H9 (cell line): Measurements from ENCODE around the gene ARHGAP8. TPM values are rescaled to one million over a fixed set of nuclear protein-coding genes. Genes with fewer than 3 reads are reported as not detected.

Source experiments
- DNase-seq: peaks from one replicate; pipeline ENCODE4 v3.0.0-alpha.2; 2017
- H2AFZ ChIP-seq: one replicate; pipeline ENCODE4 v1.6.1; 2013; ENCODE audit warnings: mild to moderate bottlenecking, low read length, control low read depth, moderate library complexity
- H2AK5ac ChIP-seq: 2 replicates; pipeline ENCODE4 v1.6.1; 2013; ENCODE audit warnings: low read length, control low read depth, mixed read lengths; ENCODE audit not compliant: insufficient read length
- H2BK120ac ChIP-seq: one replicate; pipeline ENCODE4 v1.6.1; 2013; ENCODE audit warnings: low read depth, mild to moderate bottlenecking, low read length, control low read depth, inconsistent platforms; ENCODE audit not compliant: poor library complexity, severe bottlenecking
- H2BK12ac ChIP-seq: 2 replicates; pipeline ENCODE4 v1.6.1; 2013; ENCODE audit warnings: low read length, control low read depth, mixed read lengths, low read depth; ENCODE audit not compliant: insufficient read length
- H2BK15ac ChIP-seq: 2 replicates; pipeline ENCODE4 v1.6.1; 2013; ENCODE audit warnings: low read depth, low read length, control low read depth
- H2BK20ac ChIP-seq: one replicate; pipeline ENCODE4 v1.6.1; 2013; ENCODE audit warnings: low read depth, mild to moderate bottlenecking, low read length, control low read depth, inconsistent platforms; ENCODE audit not compliant: poor library complexity, severe bottlenecking
- H2BK5ac ChIP-seq: 2 replicates; pipeline ENCODE4 v1.6.1; 2013; ENCODE audit warnings: low read length, control low read depth, mixed read lengths; ENCODE audit not compliant: insufficient read length
- H3K14ac ChIP-seq: 2 replicates; pipeline ENCODE4 v1.6.1; 2013; ENCODE audit warnings: low read length, control low read depth; ENCODE audit not compliant: insufficient read depth
- H3K18ac ChIP-seq: 2 replicates; pipeline ENCODE4 v1.6.1; 2013; ENCODE audit warnings: low read depth, mild to moderate bottlenecking, mixed read lengths, low read length, control low read depth; ENCODE audit not compliant: insufficient read length
- H3K23ac ChIP-seq: 2 replicates; pipeline ENCODE4 v1.6.1; 2013; ENCODE audit warnings: low read length, control low read depth, mixed read lengths, low read depth; ENCODE audit not compliant: insufficient read length
- H3K23me2 ChIP-seq: 2 replicates; pipeline ENCODE4 v1.6.1; 2013; ENCODE audit warnings: low read depth, mild to moderate bottlenecking, mixed read lengths, low read length, control low read depth; ENCODE audit not compliant: insufficient read length, poor library complexity, severe bottlenecking
- H3K27ac ChIP-seq: 2 replicates; pipeline ENCODE4 v1.5.1; 2013; ENCODE audit warnings: low read length, control low read depth, mixed read lengths, low read depth; ENCODE audit not compliant: insufficient read length
- H3K27me3 ChIP-seq: 2 replicates; pipeline ENCODE4 v1.6.1; 2013; ENCODE audit warnings: low read length, control low read depth, inconsistent platforms; ENCODE audit not compliant: insufficient read depth
- H3K4ac ChIP-seq: 2 replicates; pipeline ENCODE4 v1.6.1; 2013; ENCODE audit warnings: low read depth, mild to moderate bottlenecking, control low read depth, inconsistent platforms, low read length, moderate library complexity
- H3K4me1 ChIP-seq: 2 replicates; pipeline ENCODE4 v1.6.1; 2013; ENCODE audit warnings: low read length, control low read depth, inconsistent platforms; ENCODE audit not compliant: insufficient read depth
- H3K4me2 ChIP-seq: 2 replicates; pipeline ENCODE4 v1.6.1; 2013; ENCODE audit warnings: low read length, control low read depth, mixed read lengths; ENCODE audit not compliant: insufficient read length, insufficient read depth
- H3K56ac ChIP-seq: 2 replicates; pipeline ENCODE4 v1.6.1; 2013; ENCODE audit warnings: low read depth, mild to moderate bottlenecking, mixed read lengths, low read length, control low read depth; ENCODE audit not compliant: insufficient read length
- H3K79me1 ChIP-seq: 2 replicates; pipeline ENCODE4 v1.6.1; 2013; ENCODE audit warnings: low read depth, mild to moderate bottlenecking, moderate library complexity, low read length, control low read depth, inconsistent platforms; ENCODE audit not compliant: insufficient read depth, poor library complexity, severe bottlenecking
- H3K79me2 ChIP-seq: 2 replicates; pipeline ENCODE4 v1.6.1; 2013; ENCODE audit warnings: low read length, control low read depth, inconsistent platforms; ENCODE audit not compliant: insufficient read depth
- H3K9ac ChIP-seq: 2 replicates; pipeline ENCODE4 v1.6.1; 2013; ENCODE audit warnings: low read length, control low read depth, mixed read lengths; ENCODE audit not compliant: insufficient read length; ENCODE audit errors: extremely low read depth
- H3K9me3 ChIP-seq: one replicate; pipeline ENCODE4 v1.6.1; 2013; ENCODE audit warnings: low read depth, low read length, inconsistent platforms; ENCODE audit not compliant: control insufficient read depth
- H3T11ph ChIP-seq: one replicate; pipeline ENCODE4 v1.6.1; 2013; ENCODE audit warnings: mild to moderate bottlenecking, low read length, control low read depth, inconsistent platforms
- H4K20me1 ChIP-seq: one replicate; pipeline ENCODE4 v1.6.1; 2013; ENCODE audit not compliant: control insufficient read depth, insufficient read length, insufficient read depth
- H4K5ac ChIP-seq: 2 replicates; pipeline ENCODE4 v1.6.1; 2013; ENCODE audit warnings: low read depth, mild to moderate bottlenecking, mixed read lengths, low read length, control low read depth; ENCODE audit not compliant: insufficient read length
- H4K8ac ChIP-seq: replicated peaks from 2 replicates; pipeline ENCODE4 v1.6.1; 2013; ENCODE audit warnings: low read length, control low read depth, mixed read lengths, low read depth; ENCODE audit not compliant: insufficient read length
- H4K91ac ChIP-seq: 2 replicates; pipeline ENCODE4 v1.6.1; 2013; ENCODE audit warnings: low read depth, mild to moderate bottlenecking, moderate library complexity, mixed read lengths, low read length, control low read depth; ENCODE audit not compliant: insufficient read length
- H3K27ac Mint-ChIP-seq, 3 experiments: 2 replicates in 2 of 3; 3 replicates in 1 of 3; pipeline ENCODE4 v1.8.0; 2020 to 2021; ENCODE audit warnings: mixed read lengths in 3 of 3, mild to moderate bottlenecking in 1 of 3, moderate library complexity in 1 of 3
- H3K27me3 Mint-ChIP-seq: 2 replicates; pipeline ENCODE4 v1.8.0; 2021; ENCODE audit warnings: low read depth, mild to moderate bottlenecking, moderate library complexity, mixed read lengths
- H3K36me3 Mint-ChIP-seq, 3 experiments: 2 replicates in 2 of 3; 3 replicates in 1 of 3; pipeline ENCODE4 v1.8.0; 2020 to 2021; ENCODE audit warnings: low read depth in 3 of 3, mixed read lengths in 3 of 3; ENCODE audit not compliant: insufficient read depth in 1 of 3
- H3K4me1 Mint-ChIP-seq, 2 experiments: 2 replicates each; pipeline ENCODE4 v1.8.0; 2020; ENCODE audit warnings: mixed read lengths in 2 of 2
- H3K4me3 Mint-ChIP-seq, 2 experiments: 2 replicates in 1 of 2; 3 replicates in 1 of 2; pipeline ENCODE4 v1.8.0; 2020 to 2021; ENCODE audit warnings: mild to moderate bottlenecking in 2 of 2, mixed read lengths in 2 of 2, moderate library complexity in 1 of 2
- H3K9me3 Mint-ChIP-seq, 2 experiments: 2 replicates in 1 of 2; 3 replicates in 1 of 2; pipeline ENCODE4 v1.8.0; 2020; ENCODE audit warnings: mild to moderate bottlenecking in 2 of 2, mixed read lengths in 2 of 2, moderate library complexity in 1 of 2
- CTCF ChIP-seq: fragments of 200-600 bp; sonication (generic); conservative IDR thresholded peaks from 3 replicates; pipeline ENCODE4 v1.8.0; 2021; ENCODE audit warnings: antibody characterized with exemption, mild to moderate bottlenecking
- WGBS: extraction: QIAGEN DNeasy Blood & Tissue Kit; methylation state at CpG from one replicate; pipeline ENCODE4 v1.1.7; 2013; ENCODE audit warnings: missing lambda C conversion rate, low lambda C conversion rate, mixed read lengths; ENCODE audit not compliant: insufficient read length; ENCODE audit errors: extremely low coverage; 5-methylcytosine and 5-hydroxymethylcytosine counted together
- total RNA-seq: library from RNA; stranded (reverse); gene quantifications from 2 replicates; pipeline ENCODE4 v1.2.1, GENCODE V29; 2021

ARHGAP8 gene
- total RNA-seq, 1 experiment from 2014 or later: 35.4 TPM

DNA sequence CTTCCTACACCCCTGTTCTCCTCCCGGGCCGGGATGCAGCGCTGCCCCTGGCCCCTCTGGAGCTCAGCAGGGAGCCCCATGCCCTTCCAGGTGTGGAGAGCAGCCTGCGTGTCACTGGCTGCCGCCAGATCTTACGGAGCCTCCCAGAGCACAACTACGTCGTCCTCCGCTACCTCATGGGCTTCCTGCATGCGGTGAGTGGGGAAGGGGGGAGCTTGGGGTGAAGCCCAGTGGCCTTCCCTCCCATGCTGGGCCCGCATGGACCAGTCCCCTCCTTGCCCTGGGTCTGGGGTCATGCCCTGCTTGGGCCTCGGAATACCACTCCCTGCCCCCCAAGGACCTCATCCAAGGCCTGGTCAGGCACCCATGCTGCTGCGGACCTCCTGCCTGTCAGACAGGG is 107.3 kb downstream of the ARHGAP8 start:
- no peak overlapping the region for H3K4me3 Mint-ChIP-seq

More for the DNA sequence above, 107.3 kb downstream of the ARHGAP8 start:
- H3K27me3 ChIP-seq: no peaks in the 10 kb centered on the region
- H4K20me1 ChIP-seq: no peaks in the 10 kb centered on the region
- Mint-ChIP-seq H3K27ac (no peak overlapping the region), H3K9me3 (no peaks in the 10 kb centered on the region), H3K36me3 (peaks cover 9 to 45% (median 44%) of the 10 kb centered on the region in 3 experiments; a peak in 6 of 7 replicates), H3K4me1 (peaks cover 0 to 13% of the 10 kb centered on the region in 2 experiments; a peak in 2 of 4 replicates), H3K27me3 (no peaks in the 10 kb centered on the region)
- H4K91ac ChIP-seq: no peak overlapping the region
- H3K9me3 ChIP-seq: no peaks in the 10 kb centered on the region
- no peak overlapping the region for H2AK5ac ChIP-seq
- no peak for TF ChIP-seq CTCF
- no peak overlapping the region for H4K8ac ChIP-seq
- no peak overlapping the region for H2BK5ac ChIP-seq
- no peak overlapping the region for H2BK12ac ChIP-seq
- H3K23me2 ChIP-seq: no peaks in the 10 kb centered on the region
- H3K4ac ChIP-seq: no peak overlapping the region
- H2BK15ac ChIP-seq: no peak overlapping the region
- H3K14ac ChIP-seq: no peak overlapping the region
- H3K23ac ChIP-seq: no peak overlapping the region
- no peaks in the 10 kb centered on the region for H3K79me2 ChIP-seq
- H3K27ac ChIP-seq: no peak overlapping the region
- no peaks in the 10 kb centered on the region for H3K4me1 ChIP-seq
- H3K9ac ChIP-seq: no peak overlapping the region
- no peak overlapping the region for H2BK120ac ChIP-seq
- H3K56ac ChIP-seq: no peak overlapping the region
- no peak overlapping the region for H4K5ac ChIP-seq
- H3K4me2 ChIP-seq: no peak overlapping the region
- H3K79me1 ChIP-seq: no peaks in the 10 kb centered on the region
- DNase-seq: no peak
- no peak overlapping the region for H3T11ph ChIP-seq
- H3K18ac ChIP-seq: no peak overlapping the region
- WGBS: no CpG with 5 or more reads among the region's 13 CpGs
- H2BK20ac ChIP-seq: no peak overlapping the region
- no peak overlapping the region for H2AFZ ChIP-seq
